Renal cortical epithelial cell (primary cell): ENCODE measurements around the gene COA7. TPM values are rescaled to one million over a fixed set of nuclear protein-coding genes. Genes with fewer than 3 reads are reported as not detected.

ENCODE experiments used
- DNase-seq: peaks from one replicate; pipeline ENCODE4 v3.0.0-alpha.2; 2011; ENCODE audit warnings: low read depth
- total RNA-seq: library from RNA; depleted of rRNA; stranded (reverse); fragments of >200 nt; gene quantifications from 2 replicates; pipeline ENCODE4 v1.2.3, GENCODE V29; 2014

Gene COA7
- total RNA-seq, 1 donor from 2014 or later: 20.9 TPM

- no peak for DNase-seq
Observed at GRCh38 chr1:52635321-52636089, 62.6 kb downstream of the COA7 start.

Other genes starting within 250 kb of the COA7 start
- gene TUT4, start 145.3 kb downstream of the COA7 start, total RNA-seq: 15.1 and 52.5 TPM in 2 replicates
- 23.7 and 26.9 TPM in 2 replicates for gene GPX7, start 96.0 kb downstream of the COA7 start, total RNA-seq
- gene SHISAL2A, start 65.2 kb downstream of the COA7 start, total RNA-seq: not detected in 2 replicates
- 26.4 and 43.8 TPM in 2 replicates for gene ZYG11B, start 28.1 kb upstream of the COA7 start, total RNA-seq
- 0.75 and 4.5 TPM in 2 replicates for gene ZYG11A, start 144.4 kb upstream of the COA7 start, total RNA-seq
- 21.9 and 45.2 TPM in 2 replicates for gene ECHDC2, start 223.4 kb upstream of the COA7 start, total RNA-seq
- 206 and 223 TPM in 2 replicates for gene SCP2, start 228.9 kb upstream of the COA7 start, total RNA-seq